GM12874 (cell line): ENCODE results near the gene KCNK3.

Experiments used
- CTCF ChIP-seq: IDR thresholded peaks from 2 replicates; pipeline ENCODE4 v1.5.1; 2011; ENCODE audit warnings: low read depth, mild to moderate bottlenecking, control low read depth, low read length, moderate library complexity; ENCODE audit not compliant: insufficient read depth

The KCNK3 gene

GRCh38 chr2:26649992-26650712, 42.4 kb upstream of the KCNK3 start:
- TF ChIP-seq CTCF: no peak

DNA sequence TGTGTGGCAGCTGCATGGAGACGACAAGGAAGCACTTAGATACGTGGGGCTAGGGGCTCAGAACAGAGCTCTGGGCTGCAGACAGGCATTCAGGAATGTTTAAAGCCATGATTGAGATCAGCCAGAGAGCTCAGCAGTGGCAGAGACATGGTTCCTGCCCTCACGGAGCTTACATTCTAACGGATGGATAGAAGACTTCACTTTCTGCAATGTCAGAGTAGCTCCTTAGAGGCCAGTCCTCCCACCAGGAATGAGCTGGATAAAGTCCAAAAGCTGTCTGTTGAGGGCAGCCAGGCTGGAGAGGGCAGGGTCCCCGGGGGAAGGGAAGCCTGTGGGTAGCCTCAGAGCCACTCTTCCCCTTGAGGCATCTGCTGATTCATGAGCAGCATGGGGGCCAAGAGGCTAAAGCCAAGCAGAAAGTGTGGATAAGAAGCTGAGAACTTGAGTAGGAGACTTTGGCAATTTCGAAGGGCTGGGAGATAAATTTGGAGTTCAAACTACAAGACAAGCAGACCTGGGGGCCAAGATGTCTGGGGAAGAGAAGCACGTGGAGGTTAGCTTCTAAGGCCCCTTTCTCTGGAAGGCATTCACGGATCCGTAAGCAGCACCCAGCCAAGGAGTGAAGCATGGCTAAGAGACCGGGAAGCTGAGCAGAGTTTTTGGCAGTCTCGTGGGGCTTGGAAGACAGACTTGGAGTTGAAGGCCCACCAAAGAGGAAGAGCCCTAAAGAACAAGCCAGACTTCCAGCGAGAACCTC, 41.6 kb upstream of the KCNK3 start:
- no peak for TF ChIP-seq CTCF

- no peak for TF ChIP-seq CTCF
Observed at GRCh38 chr2:26651470-26651771, 41.1 kb upstream of the KCNK3 start.

DNA sequence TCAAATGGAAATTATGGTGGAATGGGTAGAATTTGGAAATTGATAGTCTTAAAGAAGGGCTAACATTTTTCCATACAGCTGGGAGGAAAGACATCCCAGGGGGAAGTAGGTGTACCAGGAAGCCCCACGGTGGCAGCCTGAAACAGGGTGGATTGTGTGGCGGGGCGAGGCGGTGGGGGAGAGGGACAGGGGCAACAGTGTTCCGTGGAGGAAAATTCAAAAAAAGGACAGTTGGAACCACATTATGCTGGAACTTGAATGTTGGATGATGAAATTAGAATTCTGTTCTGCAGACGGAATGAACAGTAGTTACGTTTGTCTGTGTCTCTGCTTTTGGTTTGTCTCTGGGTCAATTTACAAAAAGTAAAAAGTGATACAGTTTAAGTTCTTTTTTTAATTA, 40.7 kb upstream of the KCNK3 start:
- TF ChIP-seq CTCF: no peak

- TF ChIP-seq CTCF: no peak
Observed at GRCh38 chr2:26652361-26653041, 40.0 kb upstream of the KCNK3 start.

- no peak for TF ChIP-seq CTCF
Observed at GRCh38 chr2:26653207-26654060, 39.1 kb upstream of the KCNK3 start.

GRCh38 chr2:26654061-26654340, 38.5 kb upstream of the KCNK3 start:
- TF ChIP-seq CTCF: no peak
